ENCODE results near the gene SEMA3D.

DNA sequence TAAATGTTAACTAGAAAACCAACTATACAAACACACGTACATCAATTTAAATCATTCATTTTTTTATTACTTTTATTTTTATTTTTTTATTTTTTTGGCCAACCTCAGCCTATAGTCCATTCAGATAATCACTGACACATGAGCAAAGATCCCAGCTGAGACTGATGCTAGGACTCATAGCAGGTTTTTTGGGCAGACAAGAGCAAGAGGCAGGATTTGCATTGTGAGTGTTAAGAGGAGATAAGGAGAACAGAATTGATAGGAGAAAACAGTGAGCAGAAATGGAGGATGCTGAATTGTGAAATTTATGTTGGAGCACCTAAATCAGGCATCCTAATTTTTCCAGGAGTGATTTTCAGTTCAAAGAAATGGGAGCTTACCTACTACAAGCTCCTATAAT, 240.3 kb downstream of the SEMA3D start:
- no peak for TF ChIP-seq CTCF (IDR thresholded peaks at IDR 0.05)
- TF ChIP-seq POLR2A (IDR thresholded peaks at IDR 0.05) = no peak
- TF ChIP-seq EP300 (IDR thresholded peaks at IDR 0.05) = no peak
